MM.1S (cell line): Measurements from ENCODE around the gene PSMD12.
A peak's percentile ranks its signal among the peaks of the same experiment; 100 is the strongest.

Experiments
- CTCF ChIP-seq: fragments of 300-600 bp; sonication (generic); IDR thresholded peaks from 2 replicates; pipeline ENCODE4 v1.5.1; 2016; ENCODE audit warnings: antibody characterized with exemption, low read length, mixed read lengths
- EZH2phosphoT487 ChIP-seq: fragments of 300-600 bp; sonication (generic); IDR thresholded peaks from 2 replicates; pipeline ENCODE4 v1.6.1; 2018; ENCODE audit warnings: antibody characterized with exemption, low read length

- TF ChIP-seq CTCF (peak; percentile 89), EZH2phosphoT487 (no peak)
Measured at GRCh38 chr17:67293251-67294203, 72.8 kb downstream of the PSMD12 start.
